Measurements from ENCODE around the gene BSPRY.

The BSPRY gene

DNA sequence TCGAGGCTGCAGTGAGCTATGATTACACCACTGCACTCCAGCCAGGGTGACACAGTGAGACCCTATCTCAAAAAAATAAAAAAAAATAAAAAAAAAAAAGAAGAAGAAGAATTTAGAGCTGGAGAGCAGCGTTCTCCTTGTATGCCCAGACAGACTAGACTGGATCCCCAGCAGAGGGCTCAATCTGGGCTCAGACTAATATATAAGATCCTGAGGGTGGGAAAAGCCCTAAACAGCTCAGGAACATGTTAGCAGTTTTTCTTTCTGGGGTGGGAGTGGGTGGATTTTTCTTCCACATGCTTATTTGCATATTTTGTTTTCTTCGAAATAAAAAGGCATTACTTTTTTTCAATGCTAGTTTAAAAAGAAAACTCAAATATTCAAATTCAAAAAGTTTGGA, 904 bp upstream of the BSPRY start:
- TF ChIP-seq TEAD4 (IDR thresholded peaks at IDR 0.05) (no peak), CREB1 (IDR thresholded peaks at IDR 0.05; ENCODE audit: low read depth) (no peak), REST (IDR thresholded peaks at IDR 0.05; ENCODE audit: low read depth) (no peak), YY1 (IDR thresholded peaks at IDR 0.05; ENCODE audit: low read depth) (no peak), ZBTB7A (IDR thresholded peaks at IDR 0.05; ENCODE audit: low read depth) (no peak), FOXM1 (IDR thresholded peaks at IDR 0.05; ENCODE audit: borderline replicate concordance, low read depth) (no peak), NFIC (IDR thresholded peaks at IDR 0.05) (no peak), EP300 (IDR thresholded peaks at IDR 0.05; ENCODE audit: borderline replicate concordance) (no peak), CEBPB (IDR thresholded peaks at IDR 0.05) (no peak), EGR1 (IDR thresholded peaks at IDR 0.05) (no peak), MAX (IDR thresholded peaks at IDR 0.05) (no peak), RAD21 (IDR thresholded peaks at IDR 0.05; ENCODE audit: low read depth) (no peak), TCF12 (IDR thresholded peaks at IDR 0.05; ENCODE audit: low read depth) (no peak)

DNA sequence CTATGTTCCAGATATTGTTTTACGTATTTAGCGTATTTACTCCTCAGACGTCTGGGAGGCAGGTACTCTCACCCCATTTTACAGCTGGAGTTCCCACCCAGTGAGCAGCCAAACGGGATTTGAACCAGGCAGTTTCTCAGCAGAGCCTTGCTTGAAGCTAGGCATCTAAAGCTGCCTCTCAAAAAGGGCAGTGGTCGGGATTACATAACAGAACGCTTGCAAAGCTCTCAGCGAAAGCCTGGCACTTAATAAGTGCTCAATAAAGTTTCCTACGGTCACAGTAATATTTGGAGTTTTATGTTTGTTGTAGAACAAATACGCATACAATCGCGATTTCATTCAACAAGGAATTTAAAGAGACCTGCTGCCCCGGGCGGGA, 286 bp upstream of the BSPRY start:
- no peak for TF ChIP-seq NFIC (IDR thresholded peaks at IDR 0.05)
- TF ChIP-seq REST (IDR thresholded peaks at IDR 0.05; ENCODE audit: low read depth), result no peak
- no peak for TF ChIP-seq EP300 (IDR thresholded peaks at IDR 0.05; ENCODE audit: borderline replicate concordance)
- TF ChIP-seq MAX (IDR thresholded peaks at IDR 0.05), result no peak
- TF ChIP-seq TEAD4 (IDR thresholded peaks at IDR 0.05), result no peak
- TF ChIP-seq TAF1 (IDR thresholded peaks at IDR 0.05; ENCODE audit: low read depth), result no peak
- TF ChIP-seq RAD21 (IDR thresholded peaks at IDR 0.05; ENCODE audit: low read depth), result no peak
- TF ChIP-seq CREB1 (IDR thresholded peaks at IDR 0.05; ENCODE audit: low read depth), result no peak

GRCh38 chr9:113350107-113350661, 843 bp downstream of the BSPRY start:
- no peak for TF ChIP-seq EGR1 (IDR thresholded peaks at IDR 0.05)
- no peak for TF ChIP-seq TAF1 (IDR thresholded peaks at IDR 0.05; ENCODE audit: low read depth)
- TF ChIP-seq CREB1 (IDR thresholded peaks at IDR 0.05; ENCODE audit: low read depth), result no peak
- TF ChIP-seq REST (IDR thresholded peaks at IDR 0.05; ENCODE audit: low read depth), result no peak
- TF ChIP-seq EP300 (IDR thresholded peaks at IDR 0.05; ENCODE audit: borderline replicate concordance), result no peak
- no peak for TF ChIP-seq ZBTB7A (IDR thresholded peaks at IDR 0.05; ENCODE audit: low read depth)
- TF ChIP-seq USF1 (IDR thresholded peaks at IDR 0.05), result no peak
- no peak for TF ChIP-seq FOXM1 (IDR thresholded peaks at IDR 0.05; ENCODE audit: borderline replicate concordance, low read depth)
- TF ChIP-seq NFIC (IDR thresholded peaks at IDR 0.05), result no peak
- no peak for TF ChIP-seq TCF12 (IDR thresholded peaks at IDR 0.05; ENCODE audit: low read depth)
- TF ChIP-seq TEAD4 (IDR thresholded peaks at IDR 0.05), result no peak
- no peak for TF ChIP-seq CEBPB (IDR thresholded peaks at IDR 0.05)

DNA sequence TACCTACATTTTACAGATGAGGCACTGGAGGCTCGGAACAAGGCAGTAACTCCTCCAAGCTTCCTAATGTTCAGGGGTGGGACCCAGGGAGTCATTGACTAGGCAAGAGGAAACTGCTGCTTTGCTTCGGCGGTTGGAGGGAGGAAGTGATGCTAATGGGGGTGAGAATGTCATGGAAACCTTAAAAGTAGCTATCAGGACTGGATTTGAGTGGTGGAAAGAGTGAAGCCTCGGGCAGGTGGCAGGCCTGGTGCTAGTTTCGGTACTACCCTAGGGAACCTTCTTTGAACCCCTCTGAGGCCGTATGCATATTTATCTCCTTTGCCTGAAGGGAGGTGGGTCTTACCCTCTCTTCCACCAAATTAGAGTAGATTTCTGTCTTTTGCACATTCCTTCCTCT, 1.6 kb downstream of the BSPRY start:
- TF ChIP-seq CREB1 (IDR thresholded peaks at IDR 0.05; ENCODE audit: low read depth) (no peak), TEAD4 (IDR thresholded peaks at IDR 0.05) (no peak), YY1 (IDR thresholded peaks at IDR 0.05; ENCODE audit: low read depth) (no peak)

GRCh38 chr9:113352006-113352405, 2.7 kb downstream of the BSPRY start:
- TF ChIP-seq TEAD4 (IDR thresholded peaks at IDR 0.05) (no peak), CEBPB (IDR thresholded peaks at IDR 0.05) (no peak), REST (IDR thresholded peaks at IDR 0.05; ENCODE audit: low read depth) (no peak), EGR1 (IDR thresholded peaks at IDR 0.05) (no peak), USF1 (IDR thresholded peaks at IDR 0.05) (no peak), CREB1 (IDR thresholded peaks at IDR 0.05; ENCODE audit: low read depth) (no peak)
